GM23248 (cell line): ENCODE measurements around the gene MMP14. TPM values are rescaled to one million over a fixed set of nuclear protein-coding genes. Genes with fewer than 3 reads are reported as not detected.

Experiments
- DNase-seq: peaks from one replicate; pipeline ENCODE4 v3.0.0-alpha.2; 2015
- H2AFZ ChIP-seq: fragments of 200-600 bp; sonication (generic); 2 replicates; pipeline ENCODE4 v1.6.1; 2016; ENCODE audit warnings: antibody characterized with exemption
- H3F3A ChIP-seq: fragments of 200-600 bp; sonication (generic); 2 replicates; pipeline ENCODE4 v1.6.1; 2016; ENCODE audit warnings: mild to moderate bottlenecking, antibody characterized with exemption, mixed run types; ENCODE audit not compliant: insufficient read depth
- H3K27ac ChIP-seq: fragments of 200-600 bp; sonication (generic); 2 replicates; pipeline ENCODE4 v1.5.1; 2016; ENCODE audit warnings: mild to moderate bottlenecking
- H3K27me3 ChIP-seq: fragments of 200-600 bp; sonication (generic); replicated peaks from 2 replicates; pipeline ENCODE4 v1.6.1; 2016; ENCODE audit warnings: mild to moderate bottlenecking; ENCODE audit not compliant: insufficient read depth
- H3K36me3 ChIP-seq: fragments of 200-600 bp; sonication (generic); 2 replicates; pipeline ENCODE4 v1.6.1; 2016; ENCODE audit warnings: low read depth, mild to moderate bottlenecking
- H3K4me1 ChIP-seq: fragments of 200-600 bp; sonication (generic); 2 replicates; pipeline ENCODE4 v1.6.1; 2016; ENCODE audit warnings: mild to moderate bottlenecking; ENCODE audit not compliant: insufficient read depth
- H3K4me2 ChIP-seq: fragments of 200-600 bp; sonication (generic); one replicate; pipeline ENCODE4 v1.6.1; 2016; ENCODE audit warnings: mild to moderate bottlenecking; ENCODE audit not compliant: unreplicated experiment
- H3K4me3 ChIP-seq: fragments of 200-600 bp; sonication (generic); 2 replicates; pipeline ENCODE4 v1.5.1; 2016; ENCODE audit warnings: mild to moderate bottlenecking
- H3K79me2 ChIP-seq: fragments of 200-600 bp; sonication (generic); 2 replicates; pipeline ENCODE4 v1.6.1; 2016; ENCODE audit warnings: mild to moderate bottlenecking; ENCODE audit not compliant: insufficient read depth
- H3K9ac ChIP-seq: fragments of 200-600 bp; sonication (generic); 2 replicates; pipeline ENCODE4 v1.6.1; 2016; ENCODE audit warnings: mild to moderate bottlenecking
- H3K9me2 ChIP-seq: fragments of 200-600 bp; sonication (generic); 2 replicates; pipeline ENCODE4 v1.6.1; 2016; ENCODE audit warnings: mixed run types, mild to moderate bottlenecking, moderate library complexity; ENCODE audit not compliant: insufficient read depth
- H3K9me3 ChIP-seq: fragments of 200-600 bp; sonication (generic); one replicate; pipeline ENCODE4 v1.6.1; 2017; ENCODE audit warnings: low read depth
- H4K20me1 ChIP-seq: fragments of 200-600 bp; sonication (generic); 2 replicates; pipeline ENCODE4 v1.6.0; 2016; ENCODE audit not compliant: insufficient read depth
- EZH2 ChIP-seq: fragments of 200-600 bp; sonication (generic); IDR thresholded peaks from 2 replicates; pipeline ENCODE4 v1.6.1; 2018; ENCODE audit warnings: antibody characterized with exemption, mild to moderate bottlenecking; ENCODE audit not compliant: insufficient read depth, poor library complexity, severe bottlenecking
- EZH2phosphoT487 ChIP-seq: fragments of 200-600 bp; sonication (generic); IDR thresholded peaks from 2 replicates; pipeline ENCODE4 v1.6.1; 2018; ENCODE audit warnings: antibody characterized with exemption, moderate library complexity, mild to moderate bottlenecking, low read depth; ENCODE audit not compliant: insufficient read depth
- WGBS, 2 experiments: methylation state at CpG; one replicate each; pipeline ENCODE4 v1.1.6; 2015 to 2017; ENCODE audit warnings: low lambda C conversion rate in 2 of 2, low coverage in 1 of 2; ENCODE audit errors: missing lambda C conversion rate in 2 of 2; 5-methylcytosine and 5-hydroxymethylcytosine counted together
- in situ Hi-C: fragments of 300-500 bp; cut with MboI; formaldehyde crosslinking; loops from 2 replicates; pipeline ENCODE4 v1.15.0; 2020
- polyA plus RNA-seq: library from polyadenylated mRNA; unstranded; fragments of >200 nt; fragmentation: Nextera tagmentation; extraction: Ambion mirVana; gene quantifications from 2 replicates; pipeline ENCODE4 v1.2.1, GENCODE V29; 2016
- total RNA-seq: library from RNA; depleted of rRNA; stranded (reverse); fragments of >200 nt; shearing (Covaris generic); gene quantifications from 2 replicates; pipeline ENCODE4 v1.2.3, GENCODE V29; 2014

Gene MMP14
- total and polyA plus RNA-seq, 2 experiments from 2014 or later, result 50.1 to 450 TPM

GRCh38 chr14:22839159-22839779 is 2.9 kb downstream of the MMP14 start:
- peak overlapping the region; percentile 96 for H3K4me2 ChIP-seq
- no peaks in the 10 kb centered on the region for H4K20me1 ChIP-seq
- H2AFZ ChIP-seq, result no peak overlapping the region
- peaks cover 34% of the 10 kb centered on the region for H3K36me3 ChIP-seq
- peaks cover 45% of the 10 kb centered on the region for H3K4me1 ChIP-seq
- peaks cover 89% of the 10 kb centered on the region for H3K79me2 ChIP-seq
- WGBS, 2 experiments, result 1 to 2% methylated on average over 6 of the region's 6 CpGs
- no peaks in the 10 kb centered on the region for H3K27me3 ChIP-seq
- H3K9me3 ChIP-seq, result no peaks in the 10 kb centered on the region
- H3K9ac ChIP-seq, result peak overlapping the region; percentile 99
- in situ Hi-C loops, result no loop called here
- peaks cover 71% of the 10 kb centered on the region for H3F3A ChIP-seq
- DNase-seq, result peak; percentile 60
- no peaks in the 10 kb centered on the region for H3K9me2 ChIP-seq
- TF ChIP-seq EZH2phosphoT487 (no peak), EZH2 (no peak)
- peak overlapping the region; percentile 88 for H3K4me3 ChIP-seq
- H3K27ac ChIP-seq, result peak overlapping the region; percentile 94

- TF ChIP-seq EZH2phosphoT487, result no peak
- WGBS, 2 experiments, result 64 to 68% methylated on average over 7 to 9 of the region's 9 CpGs
- H4K20me1 ChIP-seq, result no peaks in the 10 kb centered on the region
- no peak overlapping the region; the same call in 1 of the 2 replicates for H3K4me3 ChIP-seq
- H3K27ac ChIP-seq, result peak overlapping the region; percentile 94
- peaks cover 78% of the 10 kb centered on the region for H3F3A ChIP-seq
- no peak overlapping the region for H3K4me2 ChIP-seq
- H3K79me2 ChIP-seq, result peaks cover 98% of the 10 kb centered on the region
- no peak for DNase-seq
- H3K4me1 ChIP-seq, result peaks cover 49% of the 10 kb centered on the region
- H3K27me3 ChIP-seq, result no peaks in the 10 kb centered on the region
- H2AFZ ChIP-seq, result no peak overlapping the region
- no peaks in the 10 kb centered on the region for H3K9me3 ChIP-seq
- H3K9me2 ChIP-seq, result no peaks in the 10 kb centered on the region
- in situ Hi-C loops, result no loop called here
- peak overlapping the region; percentile 99 for H3K9ac ChIP-seq
- peaks cover 48% of the 10 kb centered on the region for H3K36me3 ChIP-seq
Observed at GRCh38 chr14:22841311-22841710, 4.9 kb downstream of the MMP14 start.

DNA sequence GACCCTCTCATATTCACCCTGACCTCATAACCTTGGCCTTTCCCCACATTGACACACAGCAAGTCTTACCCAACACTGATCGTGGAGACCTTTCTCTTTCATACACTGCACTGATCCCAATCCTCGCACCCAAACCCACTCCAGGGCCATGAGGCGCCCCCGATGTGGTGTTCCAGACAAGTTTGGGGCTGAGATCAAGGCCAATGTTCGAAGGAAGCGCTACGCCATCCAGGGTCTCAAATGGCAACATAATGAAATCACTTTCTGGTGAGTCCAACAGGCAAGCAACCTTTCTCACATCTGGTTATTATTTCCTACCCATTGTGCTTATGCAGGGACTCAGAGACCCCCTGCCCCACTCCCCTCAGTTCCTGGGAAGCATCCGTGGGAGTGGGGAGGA is 5.4 kb downstream of the MMP14 start:
- 79 to 82% methylated on average over 8 of the region's 8 CpGs for WGBS, 2 experiments
- no peak overlapping the region for H2AFZ ChIP-seq
- in situ Hi-C loops, result no loop called here
- DNase-seq, result no peak
- no peak for TF ChIP-seq EZH2
- TF ChIP-seq EZH2phosphoT487, result no peak
- H3K9me2 ChIP-seq, result no peaks in the 10 kb centered on the region
- H4K20me1 ChIP-seq, result no peaks in the 10 kb centered on the region
- no peaks in the 10 kb centered on the region for H3K9me3 ChIP-seq
- peak overlapping the region; percentile 99 for H3K9ac ChIP-seq
- peaks cover 96% of the 10 kb centered on the region for H3K79me2 ChIP-seq
- no peaks in the 10 kb centered on the region for H3K27me3 ChIP-seq
- peak overlapping the region; percentile 94 for H3K27ac ChIP-seq
- H3K4me3 ChIP-seq, result no peak overlapping the region
- H3K4me2 ChIP-seq, result no peak overlapping the region
- peaks cover 83% of the 10 kb centered on the region for H3F3A ChIP-seq
- peaks cover 52% of the 10 kb centered on the region for H3K36me3 ChIP-seq
- H3K4me1 ChIP-seq, result peaks cover 53% of the 10 kb centered on the region

DNA sequence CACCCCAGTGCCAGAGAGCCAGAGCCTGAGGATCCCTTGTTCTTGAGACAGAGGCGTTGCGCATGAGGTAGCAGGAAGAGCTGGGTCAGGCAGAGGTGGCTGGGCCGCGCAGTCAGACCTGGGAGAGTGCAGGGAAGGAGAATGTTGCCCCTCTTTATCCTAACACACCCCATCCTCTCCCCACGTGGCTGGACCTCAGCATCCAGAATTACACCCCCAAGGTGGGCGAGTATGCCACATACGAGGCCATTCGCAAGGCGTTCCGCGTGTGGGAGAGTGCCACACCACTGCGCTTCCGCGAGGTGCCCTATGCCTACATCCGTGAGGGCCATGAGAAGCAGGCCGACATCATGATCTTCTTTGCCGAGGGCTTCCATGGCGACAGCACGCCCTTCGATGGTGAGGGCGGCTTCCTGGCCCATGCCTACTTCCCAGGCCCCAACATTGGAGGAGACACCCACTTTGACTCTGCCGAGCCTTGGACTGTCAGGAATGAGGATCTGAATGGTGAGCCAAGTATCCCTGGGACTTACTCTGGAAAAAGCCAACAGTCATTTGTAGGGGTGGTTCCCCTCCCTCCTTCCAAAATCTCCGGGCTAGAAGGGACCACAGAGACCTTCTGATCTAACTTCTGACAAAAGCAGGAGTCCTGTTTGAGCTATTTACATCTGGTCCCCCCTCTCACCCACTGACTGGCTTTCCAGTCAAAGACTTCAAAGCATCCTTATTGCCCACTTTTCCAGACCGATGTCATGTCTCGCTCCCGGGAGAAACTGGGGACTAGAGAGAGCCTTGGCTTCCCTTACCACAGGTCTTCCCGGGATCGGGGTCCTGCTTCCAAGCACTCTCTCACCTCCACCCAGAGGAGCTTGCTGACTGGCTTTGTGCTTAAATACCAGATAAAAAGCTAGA is 6.1 kb downstream of the MMP14 start:
- Histone ChIP-seq H3K9me2 (no peaks in the 10 kb centered on the region), H2AFZ (no peak overlapping the region), H3K4me2 (no peak overlapping the region), H3K79me2 (peaks cover 89% of the 10 kb centered on the region), H3K9me3 (no peaks in the 10 kb centered on the region), H3K36me3 (peaks cover 54% of the 10 kb centered on the region), H3F3A (peaks cover 85% of the 10 kb centered on the region), H4K20me1 (no peaks in the 10 kb centered on the region), H3K9ac (peak overlapping the region; percentile 99), H3K4me3 (no peak overlapping the region), H3K27me3 (no peaks in the 10 kb centered on the region), H3K4me1 (peaks cover 56% of the 10 kb centered on the region), H3K27ac (peak overlapping the region; percentile 94)
- no peak for TF ChIP-seq EZH2phosphoT487
- no peak for TF ChIP-seq EZH2
- WGBS, 2 experiments, result 58 to 61% methylated on average over 27 to 28 of the region's 28 CpGs
- DNase-seq, result peak; percentile 46
- in situ Hi-C loops, result no loop called here
